CD4-positive, alpha-beta T cell (primary cell): Measurements from ENCODE around the gene PRKAG3. TPM values are rescaled to one million over a fixed set of nuclear protein-coding genes. Genes with fewer than 3 reads are reported as not detected.

Experiments used
- ATAC-seq: fragments of 200-7000 bp; cut with Tn5 transposase; one replicate; pipeline ENCODE4 v1.10.0; 2022; ENCODE audit warnings: mild to moderate bottlenecking; ENCODE audit not compliant: poor library complexity
- CTCF ChIA-PET: fragments of 350-600 bp; sonication (Branson Sonifier 250); formaldehyde crosslinking; loops from one replicate; lab custom pipeline; 2021; ENCODE audit warnings: antibody characterized with exemption, inconsistent platforms; lab: Charles Lee
- POLR2A ChIA-PET: fragments of 350-600 bp; sonication (Branson Sonifier 250); formaldehyde crosslinking; loops from one replicate; lab custom pipeline; 2021; ENCODE audit warnings: antibody characterized with exemption, inconsistent platforms; lab: Charles Lee
- DNase-seq, 14 experiments: peaks; one replicate each; pipeline ENCODE4 v3.0.0-alpha.2; 2013 to 2020; ENCODE audit warnings: mixed read lengths in 2 of 14
- H3K27ac ChIP-seq, 2 donors: one replicate each; pipeline versions ENCODE4 v1.5.1 to v1.7.0; 2013; ENCODE audit warnings: low read length in 2 of 2, low read depth in 1 of 2, mild to moderate bottlenecking in 1 of 2
- H3K27me3 ChIP-seq, 2 experiments: 1 replicate in 1 of 2; 2 replicates in 1 of 2; pipeline versions ENCODE4 v1.6.1 to v1.7.0; 2013; ENCODE audit warnings: low read length in 2 of 2, control low read depth in 1 of 2, mild to moderate bottlenecking in 1 of 2, moderate library complexity in 1 of 2; ENCODE audit not compliant: insufficient read depth in 2 of 2, control insufficient read depth in 1 of 2
- H3K36me3 ChIP-seq: one replicate; pipeline ENCODE4 v1.6.1; 2013; ENCODE audit warnings: low read length, control low read depth; ENCODE audit not compliant: insufficient read depth
- H3K4me1 ChIP-seq: one replicate; pipeline ENCODE4 v1.6.1; 2013; ENCODE audit warnings: low read length, control low read depth; ENCODE audit not compliant: insufficient read depth
- H3K4me3 ChIP-seq: one replicate; pipeline ENCODE4 v1.5.1; 2013; ENCODE audit warnings: mild to moderate bottlenecking, low read length, moderate library complexity
- H3K9me3 ChIP-seq, 2 experiments: 1 replicate in 1 of 2; 2 replicates in 1 of 2; pipeline versions ENCODE4 v1.6.1 to v1.7.0; 2013; ENCODE audit warnings: low read length in 2 of 2, mild to moderate bottlenecking in 2 of 2, control low read depth in 1 of 2, moderate library complexity in 1 of 2; ENCODE audit not compliant: control insufficient read depth in 1 of 2, insufficient read depth in 1 of 2
- H3K27ac Mint-ChIP-seq: one replicate; pipeline ENCODE4 v1.8.0; 2020; ENCODE audit warnings: mixed read lengths
- H3K27me3 Mint-ChIP-seq: one replicate; pipeline ENCODE4 v1.8.0; 2021; ENCODE audit warnings: mixed read lengths
- H3K36me3 Mint-ChIP-seq: one replicate; pipeline ENCODE4 v1.8.0; 2021; ENCODE audit warnings: low read depth, mixed read lengths
- H3K4me1 Mint-ChIP-seq: one replicate; pipeline ENCODE4 v1.8.0; 2021; ENCODE audit warnings: low read depth, mixed read lengths
- H3K4me3 Mint-ChIP-seq: one replicate; pipeline ENCODE4 v1.8.0; 2020; ENCODE audit warnings: mild to moderate bottlenecking, mixed read lengths
- H3K9me3 Mint-ChIP-seq: one replicate; pipeline ENCODE4 v1.8.0; 2020; ENCODE audit warnings: mixed read lengths
- intact Hi-C, 2 experiments: fragments of 100-400 bp; cut with DNase I in 1 of 2; cut with micrococcal nuclease in 1 of 2; formaldehyde crosslinking; loops; one replicate each; pipeline versions ENCODE4 v1.15.1 to v1.9.0; 2023 to 2025; cut with DNase I, micrococcal nuclease
- total RNA-seq, 174 experiments: library from RNA in 2 of 174; stranded (reverse) in 2 of 174; gene quantifications; one replicate each; pipeline ENCODE4 v1.2.3 and lab custom pipeline; 2021 to 2026
- TF ChIP-seq, protein P1 (sequence below): fragments of 200-600 bp; IDR thresholded peaks from one replicate; pipeline ENCODE4 v1.8.0; 2022; ENCODE audit warnings: antibody characterized with exemption, mild to moderate bottlenecking

The PRKAG3 gene
- total RNA-seq, 2 experiments from 2014 or later: not detected

DNA sequence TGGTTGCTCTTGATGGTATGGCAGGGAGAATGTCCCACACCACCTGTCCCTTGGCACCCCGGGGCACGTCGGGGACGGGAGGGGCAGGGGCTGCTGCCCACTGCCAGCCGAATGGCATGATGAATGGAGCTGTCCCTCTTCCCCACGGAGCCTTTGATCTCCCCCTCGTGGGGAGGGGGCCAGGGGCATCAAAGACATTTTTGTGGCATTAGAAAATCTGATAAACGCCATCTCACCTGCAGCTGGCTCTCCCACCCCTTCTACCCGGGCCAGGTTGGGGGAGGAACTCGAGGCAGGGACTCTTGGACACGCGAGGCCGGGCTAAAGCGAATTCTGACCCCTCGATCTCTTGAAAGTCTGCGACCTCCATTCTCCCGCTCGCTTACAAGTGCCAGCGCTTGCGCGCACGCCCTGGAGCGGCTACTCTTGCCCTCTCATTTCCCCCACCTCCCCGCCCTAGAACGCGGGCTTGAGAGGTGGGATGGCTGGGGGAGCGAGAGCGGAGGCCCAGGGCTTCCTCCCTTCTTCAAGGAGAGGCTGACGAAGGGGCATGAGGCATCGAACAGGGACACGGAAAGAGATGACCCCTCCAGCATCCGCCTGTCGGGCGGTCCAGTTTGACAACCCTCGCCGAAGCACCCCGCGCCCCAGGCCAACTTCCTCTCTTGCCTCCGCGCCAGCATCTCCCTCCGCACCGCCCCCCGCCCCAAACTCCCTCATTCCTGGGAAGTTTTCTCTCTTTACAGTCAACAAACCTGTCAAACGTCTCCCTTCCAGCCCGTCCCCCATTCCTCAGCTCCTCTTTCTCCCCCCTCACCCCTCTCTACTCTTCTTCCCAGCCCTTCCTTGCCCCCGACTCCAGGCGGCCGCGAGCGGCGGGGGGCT, 27.3 kb upstream of the PRKAG3 start:
- ChIA-PET CTCF (interaction anchor here (1.2 to 1.9 kb wide), 2 partner anchors 18 to 39 kb away, joined by 4 to 5 read pairs; no protein-coding TSS in a partner anchor), POLR2A (interaction anchor here (1.2 kb wide), 1 partner anchor 39 kb away, joined by 3 read pairs; no protein-coding TSS in a partner anchor)
- H3K27me3 ChIP-seq: peaks cover 58 to 81% of the 10 kb centered on the region in 2 experiments
- no peak overlapping the region for H3K4me3 ChIP-seq
- H3K27ac Mint-ChIP-seq: no peak overlapping the region
- DNase-seq: peak in 1 of 14 experiments; percentile 32
- no peaks in the 10 kb centered on the region for H3K9me3 Mint-ChIP-seq
- peak overlapping the region; percentile 75 for H3K4me3 Mint-ChIP-seq
- peaks cover 29% of the 10 kb centered on the region for H3K4me1 Mint-ChIP-seq
- TF ChIP-seq, protein P1, sequence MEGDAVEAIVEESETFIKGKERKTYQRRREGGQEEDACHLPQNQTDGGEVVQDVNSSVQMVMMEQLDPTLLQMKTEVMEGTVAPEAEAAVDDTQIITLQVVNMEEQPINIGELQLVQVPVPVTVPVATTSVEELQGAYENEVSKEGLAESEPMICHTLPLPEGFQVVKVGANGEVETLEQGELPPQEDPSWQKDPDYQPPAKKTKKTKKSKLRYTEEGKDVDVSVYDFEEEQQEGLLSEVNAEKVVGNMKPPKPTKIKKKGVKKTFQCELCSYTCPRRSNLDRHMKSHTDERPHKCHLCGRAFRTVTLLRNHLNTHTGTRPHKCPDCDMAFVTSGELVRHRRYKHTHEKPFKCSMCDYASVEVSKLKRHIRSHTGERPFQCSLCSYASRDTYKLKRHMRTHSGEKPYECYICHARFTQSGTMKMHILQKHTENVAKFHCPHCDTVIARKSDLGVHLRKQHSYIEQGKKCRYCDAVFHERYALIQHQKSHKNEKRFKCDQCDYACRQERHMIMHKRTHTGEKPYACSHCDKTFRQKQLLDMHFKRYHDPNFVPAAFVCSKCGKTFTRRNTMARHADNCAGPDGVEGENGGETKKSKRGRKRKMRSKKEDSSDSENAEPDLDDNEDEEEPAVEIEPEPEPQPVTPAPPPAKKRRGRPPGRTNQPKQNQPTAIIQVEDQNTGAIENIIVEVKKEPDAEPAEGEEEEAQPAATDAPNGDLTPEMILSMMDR: no peak
- ATAC-seq: no peak
- peaks cover 93% of the 10 kb centered on the region for H3K27me3 Mint-ChIP-seq
- peaks cover 0 to 20% of the 10 kb centered on the region in 2 experiments for H3K9me3 ChIP-seq
- H3K36me3 ChIP-seq: no peaks in the 10 kb centered on the region
- peaks cover 25% of the 10 kb centered on the region for H3K4me1 ChIP-seq
- intact Hi-C loops: loop anchor here in 1 of 2 experiments (5.0 kb wide), 1 partner anchor 118 kb away; no protein-coding TSS in a partner anchor
- no peak overlapping the region for H3K27ac ChIP-seq
- H3K36me3 Mint-ChIP-seq: no peaks in the 10 kb centered on the region

DNA sequence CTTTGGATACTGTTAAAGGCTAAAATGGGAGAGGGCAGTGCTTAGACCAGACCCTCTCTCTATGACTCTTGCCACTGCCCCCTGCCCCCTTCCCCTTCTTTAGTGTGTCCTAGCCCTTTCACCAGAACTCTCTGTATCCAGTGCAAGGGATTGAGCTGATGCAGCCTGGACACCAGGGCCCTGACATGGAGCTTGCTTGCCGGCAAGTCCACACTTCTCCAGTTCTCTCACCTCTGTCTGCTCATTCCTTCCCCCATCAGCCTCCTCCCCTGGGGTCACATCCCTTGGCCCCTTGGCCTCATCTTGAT, 26.5 kb upstream of the PRKAG3 start:
- TF ChIP-seq, protein P1: no peak
- H3K27me3 ChIP-seq: peaks cover 60 to 85% of the 10 kb centered on the region in 2 experiments
- intact Hi-C loops: loop anchor here in 1 of 2 experiments (5.0 kb wide), 1 partner anchor 119 kb away; no protein-coding TSS in a partner anchor

DNA sequence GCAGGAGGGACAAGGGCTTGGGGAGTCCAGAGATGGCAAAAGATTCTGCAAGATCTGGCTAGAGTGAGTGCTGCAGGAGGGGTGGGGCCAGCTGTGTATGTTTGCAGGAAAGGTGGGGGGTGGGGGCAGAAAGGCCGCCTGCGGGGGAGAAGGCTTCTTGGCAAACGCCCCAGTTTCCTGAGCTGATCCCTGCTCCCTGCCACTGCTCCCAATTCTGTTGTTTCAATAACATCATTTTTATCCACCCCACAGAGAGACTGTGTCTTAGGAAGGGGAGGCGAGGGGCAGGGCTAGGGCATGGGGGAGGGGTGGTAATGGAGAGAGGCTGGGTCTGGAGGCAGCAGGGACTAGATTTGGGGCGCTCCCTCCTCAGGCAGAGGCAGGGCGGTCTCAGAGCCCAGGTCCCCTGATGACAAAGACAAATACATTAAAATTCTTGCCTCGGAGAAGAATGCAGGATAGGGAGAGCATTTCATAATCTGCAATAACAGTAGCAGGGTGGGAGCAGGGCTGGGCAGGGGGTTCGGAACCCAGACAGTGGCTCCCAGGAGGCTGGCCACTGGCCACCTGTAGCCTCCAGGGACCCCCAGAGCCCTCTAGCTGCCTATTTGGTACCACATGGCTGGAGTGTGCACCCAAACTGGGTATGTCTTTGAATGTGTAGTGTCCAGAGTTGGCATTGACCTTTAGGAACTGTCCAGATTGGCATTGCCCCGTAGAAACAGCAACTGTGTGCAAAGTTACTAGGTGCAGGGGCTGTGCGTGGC, 26.0 kb upstream of the PRKAG3 start:
- intact Hi-C loops: loop anchor here in 1 of 2 experiments (5.0 kb wide), 1 partner anchor 120 kb away; no protein-coding TSS in a partner anchor
- Histone ChIP-seq H3K4me3 (no peak overlapping the region), H3K27ac (no peak overlapping the region), H3K9me3 (peaks cover 0 to 20% of the 10 kb centered on the region in 2 experiments), H3K27me3 (peaks cover 63 to 82% of the 10 kb centered on the region in 2 experiments), H3K36me3 (no peaks in the 10 kb centered on the region), H3K4me1 (peaks cover 32% of the 10 kb centered on the region)
- TF ChIP-seq, protein P1: no peak
- peaks cover 94% of the 10 kb centered on the region for H3K27me3 Mint-ChIP-seq
- ATAC-seq (no peak), DNase-seq (peak in 1 of 14 experiments; percentile 26)
- CTCF ChIA-PET: interaction anchor here (1.2 to 1.9 kb wide), 2 partner anchors 19 to 40 kb away, joined by 4 to 5 read pairs; no protein-coding TSS in a partner anchor
- H3K36me3 Mint-ChIP-seq: no peaks in the 10 kb centered on the region
- POLR2A ChIA-PET: no interaction called here
- no peak overlapping the region for H3K27ac Mint-ChIP-seq
- H3K9me3 Mint-ChIP-seq: no peaks in the 10 kb centered on the region
- H3K4me1 Mint-ChIP-seq: peaks cover 29% of the 10 kb centered on the region
- H3K4me3 Mint-ChIP-seq: no peak overlapping the region

More for the DNA sequence above, 26.5 kb upstream of the PRKAG3 start:
- no peaks in the 10 kb centered on the region for H3K9me3 Mint-ChIP-seq
- H3K4me3 ChIP-seq: no peak overlapping the region
- peaks cover 0 to 20% of the 10 kb centered on the region in 2 experiments for H3K9me3 ChIP-seq
- peaks cover 27% of the 10 kb centered on the region for H3K4me1 ChIP-seq
- no peak overlapping the region for H3K27ac Mint-ChIP-seq
- peaks cover 93% of the 10 kb centered on the region for H3K27me3 Mint-ChIP-seq
- no peak for DNase-seq
- no peak overlapping the region for H3K27ac ChIP-seq
- ChIA-PET CTCF (interaction anchor here (1.2 to 1.9 kb wide), 2 partner anchors 18 to 40 kb away, joined by 4 to 5 read pairs; no protein-coding TSS in a partner anchor), POLR2A (no interaction called here)
- H3K36me3 ChIP-seq: no peaks in the 10 kb centered on the region
- peaks cover 29% of the 10 kb centered on the region for H3K4me1 Mint-ChIP-seq
- ATAC-seq: no peak
- H3K36me3 Mint-ChIP-seq: no peaks in the 10 kb centered on the region
- H3K4me3 Mint-ChIP-seq: peak overlapping the region; percentile 32
